Measurements from ENCODE around the gene CCDC170. TPM values are rescaled to one million over a fixed set of nuclear protein-coding genes. Genes with fewer than 3 reads are reported as not detected.
"Not testable (repeated sequence)": the region's sequence is repeated elsewhere in the genome, so short reads cannot be mapped to it uniquely, and the experiment has no call there.

The CCDC170 gene
- total and polyA plus RNA-seq, 4 donors = 0.05 to 5.4 (median 1.1) TPM

GRCh38 chr6:151455751-151456398 lies 37.9 kb upstream of the CCDC170 start:
- intact Hi-C loops (cut with DNase I); ATAC-seq (ENCODE audit: low FRiP score): not testable (repeated sequence)
- WGBS, 2 donors = 76 to 84% methylated on average over 7 of the region's 10 CpGs

GRCh38 chr6:151461673-151462072 lies 32.1 kb upstream of the CCDC170 start:
- no peaks in the 10 kb centered on the region for H3K9me3 ChIP-seq (ENCODE audit: control insufficient read depth, low read length)
- no peak overlapping the region for H3K4me3 ChIP-seq (ENCODE audit: low read length in 2 of 2)
- intact Hi-C loops (cut with DNase I) = no loop called here
- H3K4me1 ChIP-seq (ENCODE audit: control insufficient read depth in 1 of 2, insufficient read depth in 2 of 2, low read length in 2 of 2) = no peaks in the 10 kb centered on the region
- no peak for ATAC-seq (ENCODE audit: low FRiP score)
- 90 to 92% methylated on average over 4 of the region's 4 CpGs for WGBS, 2 donors
- H3K27ac ChIP-seq (ENCODE audit: low read depth in 1 of 2, low read length in 2 of 2) = no peak overlapping the region
- peaks cover 3 to 6% of the 10 kb centered on the region in 2 donors for H3K36me3 ChIP-seq (ENCODE audit: control insufficient read depth in 1 of 2, insufficient read depth in 2 of 2, low read length in 1 of 2)
- H3K27me3 ChIP-seq (ENCODE audit: control insufficient read depth in 1 of 2, insufficient read depth in 2 of 2, low read length in 1 of 2) = no peaks in the 10 kb centered on the region
- no peak for DNase-seq

More at GRCh38 chr6:151455751-151456398, 37.9 kb upstream of the CCDC170 start:
- H3K27me3 ChIP-seq (ENCODE audit: control insufficient read depth in 1 of 2, insufficient read depth in 2 of 2, low read length in 1 of 2); H3K27ac ChIP-seq (ENCODE audit: low read depth in 1 of 2, low read length in 2 of 2); H3K9me3 ChIP-seq (ENCODE audit: control insufficient read depth, low read length); H3K4me3 ChIP-seq (ENCODE audit: low read length in 2 of 2); DNase-seq; H3K36me3 ChIP-seq (ENCODE audit: control insufficient read depth in 1 of 2, insufficient read depth in 2 of 2, low read length in 1 of 2); H3K4me1 ChIP-seq (ENCODE audit: control insufficient read depth in 1 of 2, insufficient read depth in 2 of 2, low read length in 2 of 2): not testable (repeated sequence)

GRCh38 chr6:151464702-151465101 lies 29.1 kb upstream of the CCDC170 start:
- H3K27me3 ChIP-seq (ENCODE audit: control insufficient read depth in 1 of 2, insufficient read depth in 2 of 2, low read length in 1 of 2) = no peaks in the 10 kb centered on the region
- DNase-seq = no peak
- H3K4me3 ChIP-seq (ENCODE audit: low read length in 2 of 2) = no peak overlapping the region
- H3K4me1 ChIP-seq (ENCODE audit: control insufficient read depth in 1 of 2, insufficient read depth in 2 of 2, low read length in 2 of 2) = no peaks in the 10 kb centered on the region
- no peak for ATAC-seq (ENCODE audit: low FRiP score)
- H3K36me3 ChIP-seq (ENCODE audit: control insufficient read depth in 1 of 2, insufficient read depth in 2 of 2, low read length in 1 of 2) = peaks cover 0 to 6% of the 10 kb centered on the region in 2 donors
- no peak overlapping the region for H3K27ac ChIP-seq (ENCODE audit: low read depth in 1 of 2, low read length in 2 of 2)
- H3K9me3 ChIP-seq (ENCODE audit: control insufficient read depth, low read length) = no peaks in the 10 kb centered on the region
- intact Hi-C loops (cut with DNase I) = no loop called here

GRCh38 chr6:151475653-151476523 lies 17.9 kb upstream of the CCDC170 start:
- H3K27me3 ChIP-seq (ENCODE audit: control insufficient read depth in 1 of 2, insufficient read depth in 2 of 2, low read length in 1 of 2) = no peaks in the 10 kb centered on the region
- WGBS, 2 donors = 33 to 37% methylated on average over 16 of the region's 16 CpGs
- no peaks in the 10 kb centered on the region for H3K36me3 ChIP-seq (ENCODE audit: control insufficient read depth in 1 of 2, insufficient read depth in 2 of 2, low read length in 1 of 2)
- intact Hi-C loops (cut with DNase I) = loop anchor here (2.0 to 5.0 kb wide), 3 partner anchors 34 to 69 kb away; no protein-coding TSS in a partner anchor
- peaks cover 0 to 2% of the 10 kb centered on the region in 2 donors for H3K4me1 ChIP-seq (ENCODE audit: control insufficient read depth in 1 of 2, insufficient read depth in 2 of 2, low read length in 2 of 2)
- no peak overlapping the region for H3K4me3 ChIP-seq (ENCODE audit: low read length in 2 of 2)
- no peaks in the 10 kb centered on the region for H3K9me3 ChIP-seq (ENCODE audit: control insufficient read depth, low read length)
- H3K27ac ChIP-seq (ENCODE audit: low read depth in 1 of 2, low read length in 2 of 2) = no peak overlapping the region
- ATAC-seq (ENCODE audit: low FRiP score) (peak; percentile 74), DNase-seq (no peak)

- no peak for DNase-seq
- H3K36me3 ChIP-seq (ENCODE audit: control insufficient read depth in 1 of 2, insufficient read depth in 2 of 2, low read length in 1 of 2) = no peaks in the 10 kb centered on the region
- peaks cover 0 to 2% of the 10 kb centered on the region in 2 donors for H3K4me1 ChIP-seq (ENCODE audit: control insufficient read depth in 1 of 2, insufficient read depth in 2 of 2, low read length in 2 of 2)
- no peak overlapping the region for H3K27ac ChIP-seq (ENCODE audit: low read depth in 1 of 2, low read length in 2 of 2)
- 94 to 95% methylated on average over 12 of the region's 12 CpGs for WGBS, 2 donors
- no peaks in the 10 kb centered on the region for H3K27me3 ChIP-seq (ENCODE audit: control insufficient read depth in 1 of 2, insufficient read depth in 2 of 2, low read length in 1 of 2)
- no peak for ATAC-seq (ENCODE audit: low FRiP score)
- H3K4me3 ChIP-seq (ENCODE audit: low read length in 2 of 2) = no peak overlapping the region
- H3K9me3 ChIP-seq (ENCODE audit: control insufficient read depth, low read length) = no peaks in the 10 kb centered on the region
- intact Hi-C loops (cut with DNase I) = loop anchor here (2.0 to 5.0 kb wide), 3 partner anchors 35 to 70 kb away; no protein-coding TSS in a partner anchor
These were observed 16.1 kb upstream of the CCDC170 start for GRCh38 chr6:151477726-151478125.

GRCh38 chr6:151478670-151479069 lies 15.1 kb upstream of the CCDC170 start:
- no peaks in the 10 kb centered on the region for H3K27me3 ChIP-seq (ENCODE audit: control insufficient read depth in 1 of 2, insufficient read depth in 2 of 2, low read length in 1 of 2)
- H3K36me3 ChIP-seq (ENCODE audit: control insufficient read depth in 1 of 2, insufficient read depth in 2 of 2, low read length in 1 of 2) = no peaks in the 10 kb centered on the region
- no peak overlapping the region for H3K27ac ChIP-seq (ENCODE audit: low read depth in 1 of 2, low read length in 2 of 2)
- no peaks in the 10 kb centered on the region for H3K9me3 ChIP-seq (ENCODE audit: control insufficient read depth, low read length)
- ATAC-seq (ENCODE audit: low FRiP score) = no peak
- H3K4me1 ChIP-seq (ENCODE audit: control insufficient read depth in 1 of 2, insufficient read depth in 2 of 2, low read length in 2 of 2) = peaks cover 0 to 2% of the 10 kb centered on the region in 2 donors
- no peak overlapping the region for H3K4me3 ChIP-seq (ENCODE audit: low read length in 2 of 2)
- intact Hi-C loops (cut with DNase I) = loop anchor here (5.0 kb wide), 2 partner anchors 36 to 71 kb away; no protein-coding TSS in a partner anchor
- DNase-seq = no peak
- WGBS, 2 donors = 88 to 91% methylated on average over 6 of the region's 6 CpGs

GRCh38 chr6:151481786-151482185 lies 12.0 kb upstream of the CCDC170 start:
- no peak overlapping the region for H3K27ac ChIP-seq (ENCODE audit: low read depth in 1 of 2, low read length in 2 of 2)
- intact Hi-C loops (cut with DNase I) = no loop called here
- DNase-seq = no peak
- H3K36me3 ChIP-seq (ENCODE audit: control insufficient read depth in 1 of 2, insufficient read depth in 2 of 2, low read length in 1 of 2) = no peaks in the 10 kb centered on the region
- no peak for ATAC-seq (ENCODE audit: low FRiP score)
- H3K4me1 ChIP-seq (ENCODE audit: control insufficient read depth in 1 of 2, insufficient read depth in 2 of 2, low read length in 2 of 2) = no peaks in the 10 kb centered on the region
- no peak overlapping the region for H3K4me3 ChIP-seq (ENCODE audit: low read length in 2 of 2)
- H3K9me3 ChIP-seq (ENCODE audit: control insufficient read depth, low read length) = no peaks in the 10 kb centered on the region
- no peaks in the 10 kb centered on the region for H3K27me3 ChIP-seq (ENCODE audit: control insufficient read depth in 1 of 2, insufficient read depth in 2 of 2, low read length in 1 of 2)

GRCh38 chr6:151482290-151482689 lies 11.5 kb upstream of the CCDC170 start:
- H3K4me1 ChIP-seq (ENCODE audit: control insufficient read depth in 1 of 2, insufficient read depth in 2 of 2, low read length in 2 of 2) = no peaks in the 10 kb centered on the region
- no peaks in the 10 kb centered on the region for H3K36me3 ChIP-seq (ENCODE audit: control insufficient read depth in 1 of 2, insufficient read depth in 2 of 2, low read length in 1 of 2)
- H3K27me3 ChIP-seq (ENCODE audit: control insufficient read depth in 1 of 2, insufficient read depth in 2 of 2, low read length in 1 of 2) = no peaks in the 10 kb centered on the region
- no peak overlapping the region for H3K4me3 ChIP-seq (ENCODE audit: low read length in 2 of 2)
- no peak overlapping the region for H3K27ac ChIP-seq (ENCODE audit: low read depth in 1 of 2, low read length in 2 of 2)
- intact Hi-C loops (cut with DNase I) = no loop called here
- no peak for ATAC-seq (ENCODE audit: low FRiP score)
- no peaks in the 10 kb centered on the region for H3K9me3 ChIP-seq (ENCODE audit: control insufficient read depth, low read length)
- 13 to 15% methylated on average over 5 of the region's 5 CpGs for WGBS, 2 donors
- DNase-seq = no peak

GRCh38 chr6:151483994-151484393 lies 9.8 kb upstream of the CCDC170 start:
- Histone ChIP-seq H3K36me3 (ENCODE audit: control insufficient read depth in 1 of 2, insufficient read depth in 2 of 2, low read length in 1 of 2) (no peaks in the 10 kb centered on the region), H3K27me3 (ENCODE audit: control insufficient read depth in 1 of 2, insufficient read depth in 2 of 2, low read length in 1 of 2) (no peaks in the 10 kb centered on the region)

More at GRCh38 chr6:151483994-151484393, 9.8 kb upstream of the CCDC170 start:
- Histone ChIP-seq H3K4me1 (ENCODE audit: control insufficient read depth in 1 of 2, insufficient read depth in 2 of 2, low read length in 2 of 2) (no peaks in the 10 kb centered on the region), H3K27ac (ENCODE audit: low read depth in 1 of 2, low read length in 2 of 2) (no peak overlapping the region), H3K4me3 (ENCODE audit: low read length in 2 of 2) (no peak overlapping the region), H3K9me3 (ENCODE audit: control insufficient read depth, low read length) (no peaks in the 10 kb centered on the region)
- no peak for DNase-seq
- intact Hi-C loops (cut with DNase I) = no loop called here
- ATAC-seq (ENCODE audit: low FRiP score) = no peak
